IPS-11a (cell line): ENCODE measurements around the gene ASXL1.
"Not testable (repeated sequence)": the region's sequence is repeated elsewhere in the genome, so short reads cannot be mapped to it uniquely, and the experiment has no call there.

ENCODE experiments used
- H3K4me3 ChIP-seq: one replicate; pipeline ENCODE4 v1.5.1; 2013; ENCODE audit warnings: low read depth, low read length, control low read depth

The ASXL1 gene

DNA sequence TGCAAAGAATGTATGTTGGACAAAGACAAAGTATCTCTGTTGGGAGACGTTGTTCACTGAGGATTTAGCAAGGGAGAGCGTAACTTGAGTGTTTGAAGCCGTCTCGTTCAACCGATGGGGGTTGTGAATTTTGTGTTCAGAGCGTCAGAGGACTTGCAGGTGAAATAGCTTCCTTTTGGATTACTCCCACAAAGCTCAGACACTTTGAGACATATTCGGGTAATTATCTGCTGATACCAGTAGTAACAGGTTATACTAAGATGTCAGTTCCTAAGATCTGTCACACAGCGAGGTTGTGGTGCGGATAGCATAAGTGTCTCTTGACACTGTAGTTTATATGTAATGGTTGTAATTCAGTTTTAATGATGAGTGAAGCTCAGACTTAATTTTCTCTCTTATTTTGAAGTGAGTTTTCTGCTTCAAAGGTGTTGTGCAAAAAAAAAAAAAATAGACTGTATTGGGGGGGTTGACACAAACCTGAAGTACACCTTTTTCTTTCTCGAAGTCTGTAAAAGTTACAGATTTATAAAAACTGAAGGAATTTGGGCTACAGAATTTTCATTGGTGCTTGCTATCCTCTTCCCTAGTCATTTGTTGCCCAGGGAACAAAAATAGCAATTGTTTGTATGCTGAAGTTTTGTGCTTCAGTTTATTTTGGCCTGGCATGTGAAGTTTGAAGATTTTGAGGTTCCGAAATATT lies 1.7 kb downstream of the ASXL1 start:
- H3K4me3 ChIP-seq, result peak overlapping the region; percentile 62

DNA sequence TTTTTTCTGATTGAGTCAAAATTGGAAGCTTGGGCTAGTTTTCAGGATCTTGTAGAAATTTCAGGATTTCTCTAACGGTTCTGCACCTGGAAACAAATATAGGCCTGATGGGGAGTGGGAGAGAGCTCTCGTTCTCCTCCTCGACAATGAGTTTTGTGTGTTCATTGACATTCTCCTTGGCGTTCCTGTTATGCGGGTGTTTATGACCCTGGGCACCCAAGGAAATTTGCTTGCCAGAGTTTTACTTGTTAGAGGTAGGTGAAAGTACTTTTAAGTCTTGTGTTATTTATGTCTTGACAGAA lies 2.2 kb downstream of the ASXL1 start:
- no peak overlapping the region for H3K4me3 ChIP-seq

DNA sequence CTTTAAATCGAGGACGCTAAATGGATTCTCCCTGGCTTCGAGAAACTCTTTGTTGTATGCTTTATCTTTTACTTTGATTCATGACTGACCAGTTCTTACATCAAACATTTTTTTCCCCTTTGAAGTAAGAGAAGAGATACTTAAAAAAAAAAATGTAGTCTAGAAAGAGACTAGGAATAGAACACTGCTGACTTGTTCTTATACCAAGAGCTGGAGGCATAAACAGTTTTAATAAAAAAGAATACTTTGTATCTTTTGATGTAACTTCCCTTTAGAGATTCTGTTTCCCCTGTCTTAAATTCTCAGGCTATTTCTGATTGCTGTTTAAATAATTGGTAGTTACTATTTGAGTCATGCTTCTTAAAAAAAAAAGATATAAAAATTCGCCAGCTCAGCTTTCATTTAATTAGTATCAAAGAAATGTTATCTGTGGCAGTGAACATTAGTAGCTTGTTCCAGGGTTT lies 4.8 kb downstream of the ASXL1 start:
- H3K4me3 ChIP-seq, result no peak overlapping the region

DNA sequence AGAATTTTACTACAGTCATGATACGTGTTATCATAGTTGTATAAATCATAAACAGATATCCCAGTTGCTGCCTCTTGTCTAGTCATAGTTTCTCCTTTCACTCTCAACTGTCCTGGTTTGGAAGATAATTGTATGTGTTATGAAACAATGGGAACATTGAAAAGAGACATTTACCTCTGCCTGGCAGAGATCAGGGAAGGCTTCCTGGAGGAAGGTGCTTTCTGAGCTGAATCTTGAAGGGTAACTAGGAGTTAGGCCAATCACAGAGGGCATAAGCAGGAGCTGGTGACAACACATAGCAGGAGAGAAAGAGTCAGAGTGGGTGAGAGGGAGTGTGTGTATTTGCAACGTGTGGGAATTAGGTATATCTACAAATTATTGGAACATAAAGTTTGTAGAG lies 5.4 kb downstream of the ASXL1 start:
- no peak overlapping the region for H3K4me3 ChIP-seq

DNA sequence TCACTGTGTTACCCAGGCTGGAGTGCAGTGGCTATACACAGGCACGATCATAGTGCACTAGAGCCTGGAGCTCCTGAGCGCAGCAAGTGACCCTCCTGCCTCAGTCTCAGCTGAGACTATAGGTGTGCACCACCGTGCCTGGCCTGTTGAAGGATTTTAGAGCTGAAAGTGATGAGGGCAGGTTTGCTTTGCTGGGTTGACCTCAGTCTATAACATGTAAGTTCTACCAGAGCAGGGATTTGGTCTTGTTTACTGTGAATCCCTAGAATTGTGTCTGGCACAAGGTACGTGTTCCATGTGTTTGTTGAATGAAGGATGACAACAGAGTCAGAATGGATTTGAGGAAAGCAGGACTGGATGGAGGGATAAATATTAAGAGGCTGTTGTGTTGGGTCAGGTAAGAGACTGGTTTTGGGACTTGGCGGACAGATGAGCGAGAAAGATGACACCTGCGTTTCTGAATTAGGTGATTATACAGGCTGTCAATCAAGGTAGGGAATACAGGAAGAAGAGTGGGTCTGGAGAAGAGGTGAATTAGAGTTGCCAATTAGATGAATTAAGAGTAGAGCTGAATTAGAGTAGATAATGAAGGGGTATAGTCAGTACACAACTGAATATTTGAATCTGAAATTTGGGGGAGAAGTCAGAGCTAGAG lies 6.5 kb downstream of the ASXL1 start:
- no peak overlapping the region for H3K4me3 ChIP-seq

DNA sequence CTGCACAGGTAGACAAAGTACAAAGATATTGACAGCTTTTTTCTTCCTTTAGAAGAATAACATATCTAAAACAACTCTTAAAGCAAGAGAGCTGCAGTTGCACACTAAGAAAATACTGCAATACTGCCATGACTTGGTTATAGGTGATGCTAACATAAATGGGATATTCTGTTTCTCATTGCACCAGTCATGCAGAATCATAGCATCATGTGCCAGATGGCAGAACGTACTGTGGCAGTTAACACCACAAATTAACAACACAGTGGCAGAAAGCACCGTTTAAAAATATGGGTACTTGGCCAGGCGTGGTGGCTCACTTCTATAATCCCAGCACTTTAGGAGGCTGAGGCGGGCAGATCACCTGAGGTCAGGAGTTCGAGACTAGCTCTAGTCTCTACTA lies 7.4 kb downstream of the ASXL1 start:
- no peak overlapping the region for H3K4me3 ChIP-seq

DNA sequence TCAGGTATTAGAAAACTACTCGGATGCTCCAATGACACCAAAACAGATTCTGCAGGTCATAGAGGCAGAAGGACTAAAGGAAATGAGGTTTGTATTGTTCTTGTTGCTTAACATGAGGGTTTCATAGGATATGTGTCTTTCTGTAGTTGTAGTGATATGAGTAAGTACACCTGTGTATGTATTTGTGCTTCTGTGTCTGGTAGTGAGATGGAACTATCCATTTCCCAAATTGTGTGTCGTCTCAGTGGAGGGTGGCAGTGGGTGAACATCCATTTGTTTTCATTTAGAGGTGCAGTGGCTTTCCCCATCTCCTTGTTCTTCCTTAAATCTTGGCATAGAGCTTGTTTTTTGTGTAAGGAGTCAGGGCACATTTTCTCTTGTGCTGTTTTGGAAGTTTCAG lies 8.2 kb downstream of the ASXL1 start:
- H3K4me3 ChIP-seq, result no peak overlapping the region

DNA sequence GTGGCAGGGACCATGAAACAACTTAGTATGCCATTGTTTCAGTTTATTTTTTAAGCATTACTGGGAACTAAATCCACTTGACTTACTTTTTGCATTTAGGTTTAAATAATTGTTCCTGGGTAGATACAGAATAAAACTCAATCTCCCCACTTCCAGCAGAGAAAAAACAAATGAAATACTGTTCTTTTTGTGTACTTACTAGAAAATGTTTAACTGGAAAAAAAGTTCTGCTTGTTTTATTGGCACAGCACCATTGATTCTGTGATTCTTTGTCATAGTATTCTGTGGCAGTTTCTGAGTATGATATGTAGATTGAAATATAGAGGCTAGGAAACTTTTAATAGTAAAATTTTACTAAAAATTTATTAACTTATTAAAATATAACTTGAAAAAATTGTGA lies 10.2 kb downstream of the ASXL1 start:
- no peak overlapping the region for H3K4me3 ChIP-seq

DNA sequence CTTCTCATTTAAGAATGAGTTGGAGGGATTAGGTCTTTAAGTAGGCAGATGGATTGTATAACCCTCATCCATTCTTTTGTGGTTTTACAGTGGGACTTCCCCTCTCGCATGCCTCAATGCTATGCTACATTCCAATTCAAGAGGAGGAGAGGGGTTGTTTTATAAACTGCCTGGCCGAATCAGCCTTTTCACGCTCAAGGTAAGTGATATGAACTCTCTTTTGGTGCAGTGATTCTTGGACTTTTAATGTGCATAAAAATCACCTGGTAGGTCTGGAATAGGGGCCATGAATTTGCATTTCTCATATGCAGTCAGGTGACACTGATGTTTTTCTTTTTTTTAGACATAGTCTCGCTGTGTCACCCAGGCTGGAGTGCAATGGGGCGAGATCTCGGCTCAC lies 10.8 kb downstream of the ASXL1 start:
- H3K4me3 ChIP-seq, result no peak overlapping the region

DNA sequence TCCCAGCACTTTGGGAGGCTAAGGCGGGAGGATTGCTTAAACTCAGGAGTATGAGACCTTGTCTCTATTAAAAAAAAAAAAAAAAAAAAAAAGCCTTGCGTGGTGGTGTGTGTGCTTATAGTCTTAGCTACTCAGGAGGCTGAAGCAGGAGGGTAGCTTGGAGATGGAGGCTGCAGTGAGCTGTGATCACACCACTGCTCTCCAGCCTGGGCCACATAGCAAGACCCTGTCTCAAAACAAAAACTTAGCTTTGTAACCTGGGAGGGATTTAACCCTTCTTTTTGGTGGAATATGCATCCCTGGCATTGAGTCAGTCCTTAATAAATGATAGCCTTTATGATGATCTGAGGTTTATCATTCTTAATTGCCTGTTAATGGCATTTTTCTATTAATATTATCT lies 12.8 kb downstream of the ASXL1 start:
- no peak overlapping the region for H3K4me3 ChIP-seq

DNA sequence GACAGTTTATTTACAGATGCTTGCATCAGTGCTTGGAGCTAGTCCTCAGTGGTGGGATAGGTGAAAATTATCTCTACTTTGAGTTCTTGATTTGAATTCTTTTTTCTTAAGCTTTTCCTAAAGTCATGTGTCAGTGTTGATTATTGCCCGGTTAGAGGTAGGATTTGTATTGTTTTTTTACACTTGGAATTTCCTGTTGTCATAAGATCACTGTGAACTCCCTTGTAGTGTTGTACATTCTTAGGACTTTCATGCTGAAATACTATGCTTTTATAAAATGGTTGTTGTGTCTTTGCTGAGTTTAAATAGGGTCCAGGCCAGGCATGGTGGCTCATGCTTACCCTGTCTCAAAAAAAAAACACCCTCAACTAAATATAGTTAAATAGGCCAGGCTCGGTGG lies 20.3 kb downstream of the ASXL1 start:
- no peak overlapping the region for H3K4me3 ChIP-seq

DNA sequence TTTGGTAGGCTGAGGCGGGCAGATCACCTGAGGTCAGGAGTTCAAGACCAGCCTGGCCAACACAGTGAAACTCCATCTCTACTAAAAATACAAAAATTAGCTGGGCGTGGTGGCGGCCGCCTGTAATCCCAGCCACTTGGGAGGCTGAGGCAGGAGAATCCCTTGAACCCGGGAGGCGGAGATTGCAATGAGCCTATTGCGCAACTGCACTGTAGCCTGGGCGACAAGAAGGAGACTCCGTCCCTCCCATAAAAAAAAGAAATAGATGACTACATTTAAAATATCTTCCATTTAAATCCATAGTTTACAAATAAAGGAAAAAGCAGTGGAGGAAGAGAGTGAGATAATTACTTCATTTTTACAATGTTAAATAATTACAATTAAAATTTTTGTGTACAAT lies 21.9 kb downstream of the ASXL1 start:
- not testable (repeated sequence) for H3K4me3 ChIP-seq

DNA sequence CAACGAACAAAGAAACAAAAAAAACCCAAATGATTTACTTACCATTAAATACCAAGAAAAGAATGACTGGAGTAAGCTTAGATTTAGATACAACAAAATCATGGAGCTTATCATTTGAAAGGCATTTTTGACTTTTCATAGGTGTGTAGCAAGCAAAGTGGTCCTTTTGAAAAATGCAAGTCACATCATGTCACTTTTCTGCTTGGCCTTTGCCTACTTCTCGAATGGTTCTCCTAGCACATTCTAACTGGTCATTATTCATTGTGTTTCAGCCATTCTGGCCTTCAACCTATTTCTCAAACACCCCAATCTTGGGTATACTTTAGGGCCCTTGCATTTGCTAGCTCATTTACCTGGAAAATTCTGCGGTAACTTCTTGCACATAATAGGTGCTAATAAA lies 22.6 kb downstream of the ASXL1 start:
- no peak overlapping the region for H3K4me3 ChIP-seq

DNA sequence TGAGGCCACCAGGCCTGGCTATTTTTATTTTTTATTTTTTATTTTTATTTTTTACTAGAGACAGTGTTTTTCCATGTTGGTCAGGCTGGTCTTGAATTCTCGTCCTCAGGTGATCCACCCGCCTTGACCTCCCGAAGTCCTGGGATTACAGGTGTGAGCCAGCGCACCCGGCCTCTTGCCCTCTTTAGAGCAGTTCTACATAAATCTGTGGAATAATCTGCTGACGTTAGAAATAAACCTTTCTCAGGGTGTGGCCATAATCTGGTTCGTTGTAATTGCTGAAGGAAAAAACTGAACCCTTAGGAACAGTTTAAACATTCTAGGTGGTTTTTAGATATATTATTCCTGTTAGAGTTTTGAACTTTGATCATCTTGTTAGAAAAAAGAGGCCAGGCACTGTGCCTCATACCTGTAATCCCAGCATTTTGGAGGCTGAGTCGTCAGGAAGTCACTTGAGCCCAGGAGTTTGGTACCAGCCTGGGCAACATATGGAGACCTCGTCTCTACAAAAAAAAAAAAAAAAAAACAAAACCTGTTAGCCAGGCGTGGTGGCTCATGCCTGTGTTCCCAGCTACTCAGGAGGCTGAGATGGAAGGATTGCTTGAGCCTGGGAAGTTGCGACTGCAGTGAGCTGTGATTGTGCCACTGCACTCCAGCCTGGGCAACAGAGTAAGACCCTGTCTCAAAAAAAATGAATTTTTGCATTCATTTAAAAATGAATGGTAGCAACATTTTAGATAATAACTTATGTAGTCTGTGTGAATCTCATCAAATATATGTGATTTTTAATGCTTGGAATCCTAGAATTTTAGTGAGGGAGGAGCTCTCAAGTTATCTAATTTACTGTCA lies 24.2 kb downstream of the ASXL1 start:
- no peak overlapping the region for H3K4me3 ChIP-seq

DNA sequence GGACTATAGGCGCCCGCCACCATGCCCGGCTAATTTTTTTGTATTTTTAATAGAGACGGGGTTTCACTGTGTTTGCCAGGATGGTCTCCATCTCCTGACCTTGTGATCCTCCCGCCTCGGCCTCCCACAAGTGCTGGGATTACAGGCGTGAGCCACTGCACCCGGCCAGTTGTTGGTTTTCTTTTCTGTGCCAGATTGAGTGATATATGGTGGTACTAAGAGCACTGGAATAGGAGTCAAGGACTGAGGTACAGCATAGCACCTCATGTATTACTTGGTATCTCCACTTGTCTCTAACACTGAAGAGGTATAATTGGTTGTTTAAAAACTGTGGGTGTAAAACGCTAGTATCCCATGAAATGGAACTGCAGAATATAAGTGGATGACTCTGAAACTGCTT lies 25.3 kb downstream of the ASXL1 start:
- H3K4me3 ChIP-seq, result not testable (repeated sequence)

DNA sequence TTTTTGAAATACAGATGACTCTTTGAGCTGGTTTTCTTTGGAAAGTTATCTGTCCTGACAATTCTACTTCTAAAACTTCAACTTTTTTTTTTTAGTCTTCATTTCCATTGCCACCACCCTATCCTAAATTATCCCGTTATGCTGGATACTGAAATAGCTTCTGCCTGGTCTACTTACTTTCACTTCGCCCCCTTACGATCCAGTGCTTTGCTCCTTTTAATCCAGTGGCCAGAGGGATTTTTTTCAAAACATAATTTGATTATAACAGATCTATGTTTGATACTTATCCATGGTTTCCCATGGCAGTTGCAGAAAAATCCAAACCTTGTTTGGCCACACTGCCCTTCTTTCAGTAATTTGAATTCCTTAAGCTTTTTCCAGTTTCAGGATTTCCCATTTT lies 27.4 kb downstream of the ASXL1 start:
- H3K4me3 ChIP-seq, result no peak overlapping the region

DNA sequence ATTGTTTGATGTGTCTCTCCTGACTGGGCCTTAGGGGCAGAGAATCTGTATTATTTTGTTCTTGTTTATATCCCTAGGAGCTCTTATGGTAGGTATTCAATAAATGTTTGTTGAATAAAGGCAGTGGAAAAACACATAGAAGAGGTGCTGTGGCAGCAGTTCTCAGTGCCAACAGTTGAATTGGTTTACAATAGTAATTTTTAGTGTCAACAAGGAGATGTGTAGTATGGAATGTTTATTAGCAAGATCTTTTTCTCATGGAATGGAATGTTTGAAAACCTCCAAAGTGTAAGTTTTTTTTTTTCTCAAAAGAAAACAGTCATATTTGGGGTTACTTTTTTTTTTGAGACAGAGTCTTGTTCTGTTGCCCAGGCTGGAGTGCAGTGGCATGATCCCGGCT lies 28.0 kb downstream of the ASXL1 start:
- no peak overlapping the region for H3K4me3 ChIP-seq

DNA sequence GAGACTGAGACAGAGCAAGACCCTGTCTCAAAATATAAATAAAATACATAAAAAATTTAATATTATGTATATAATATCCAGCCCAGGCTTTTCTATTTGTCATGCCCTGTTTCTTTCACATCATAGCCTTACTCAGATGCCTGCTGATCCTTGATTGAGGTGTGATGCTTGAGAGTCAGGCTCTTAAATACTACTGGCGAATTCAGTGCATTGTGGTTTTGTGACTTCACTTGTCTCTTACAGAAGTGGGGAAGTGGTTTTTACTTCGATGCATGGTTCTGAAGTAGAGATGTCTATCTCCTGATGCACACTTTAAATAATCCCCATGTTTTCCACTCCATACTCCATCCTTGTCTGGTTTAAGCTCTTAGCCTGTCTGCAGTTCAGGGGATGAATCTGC lies 29.1 kb downstream of the ASXL1 start:
- no peak overlapping the region for H3K4me3 ChIP-seq

DNA sequence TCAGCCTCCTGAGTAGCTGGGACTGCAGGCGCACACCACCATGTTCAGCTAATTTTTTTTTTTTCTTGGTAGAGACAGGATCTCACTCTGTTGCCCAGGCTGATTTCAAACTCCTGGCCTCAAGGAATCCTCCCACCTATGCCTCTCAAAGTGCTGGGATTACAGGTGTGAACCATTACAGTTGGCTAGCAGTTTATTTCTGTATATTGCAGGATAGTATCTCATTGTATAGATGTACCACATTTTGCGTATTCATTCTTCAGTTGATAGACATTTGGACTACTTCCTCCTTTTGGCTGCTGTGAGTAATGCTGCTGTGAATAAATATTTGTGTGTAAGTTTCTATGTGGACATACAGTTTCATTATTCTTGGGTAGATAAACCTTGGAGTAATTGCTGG lies 32.9 kb downstream of the ASXL1 start:
- no peak overlapping the region for H3K4me3 ChIP-seq

DNA sequence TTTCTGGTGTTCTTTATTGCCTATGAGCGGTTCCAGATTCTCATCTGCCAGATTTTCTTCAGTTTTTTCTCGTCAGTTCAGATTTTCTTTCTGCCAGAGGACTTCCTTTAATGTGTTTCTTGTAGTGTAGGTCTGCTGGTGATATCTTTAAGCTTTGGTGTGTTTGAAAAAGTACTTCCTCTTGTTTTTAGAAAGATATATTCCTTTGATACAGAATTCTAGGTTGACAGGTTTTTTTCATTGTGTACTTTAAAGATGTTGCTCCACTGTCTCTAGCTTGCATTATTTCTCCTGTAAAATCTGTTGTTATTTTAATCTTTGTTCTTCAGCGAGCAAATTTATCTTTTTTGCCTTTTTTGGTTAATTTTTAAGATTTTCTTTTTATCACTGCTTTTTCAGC lies 36.9 kb downstream of the ASXL1 start:
- no peak overlapping the region for H3K4me3 ChIP-seq

DNA sequence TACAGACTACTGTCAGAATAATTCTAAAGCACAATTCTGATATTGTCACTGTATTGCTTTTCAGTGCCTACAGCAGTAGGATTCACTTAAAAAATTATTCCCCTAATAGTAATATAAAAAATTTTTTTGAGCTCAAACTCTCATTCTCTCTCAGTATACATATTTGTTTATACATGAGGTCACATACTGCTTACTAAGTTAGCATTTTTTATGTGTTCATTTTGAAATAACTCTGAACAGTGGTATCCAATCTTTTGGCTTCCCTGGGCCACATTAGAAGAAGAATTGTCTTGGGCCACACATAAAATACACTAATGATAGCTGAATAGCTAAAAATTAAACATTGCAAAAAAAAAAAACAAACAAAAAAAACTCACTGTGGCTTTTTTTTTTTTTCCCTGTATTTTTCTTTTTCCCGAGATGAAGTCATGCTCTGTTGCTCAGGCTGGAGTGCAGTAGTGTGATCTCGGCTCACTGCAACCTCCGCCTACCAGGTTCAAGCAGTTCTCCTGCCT lies 38.6 kb downstream of the ASXL1 start:
- no peak overlapping the region for H3K4me3 ChIP-seq

DNA sequence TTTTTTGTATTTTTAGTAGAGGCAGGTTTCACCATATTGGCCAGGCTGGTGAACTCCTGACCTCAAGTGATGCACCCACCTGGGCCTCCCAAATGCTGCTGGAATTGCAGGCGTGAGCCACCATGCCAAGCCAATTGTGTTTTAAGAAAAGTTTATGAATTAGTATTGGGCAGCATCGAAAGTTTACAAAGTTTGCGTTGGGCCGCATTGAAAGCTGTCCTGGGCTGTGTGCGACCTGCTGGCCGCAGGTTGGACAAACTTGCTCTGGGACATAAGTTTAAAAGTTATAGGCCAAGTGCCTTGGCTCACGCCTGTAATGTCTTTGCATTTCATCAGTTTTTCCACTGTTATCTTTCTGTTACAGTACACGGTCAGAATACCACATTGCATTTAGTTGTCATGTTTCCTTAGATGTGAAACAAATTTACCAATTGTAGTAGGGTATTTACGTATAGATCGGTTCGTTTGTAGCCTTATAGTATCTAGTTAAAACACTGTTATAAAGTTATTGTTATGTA lies 39.5 kb downstream of the ASXL1 start:
- H3K4me3 ChIP-seq, result no peak overlapping the region
